ENCODE results near the gene NPY4R.
"Not testable (repeated sequence)": the region's sequence is repeated elsewhere in the genome, so short reads cannot be mapped to it uniquely, and the experiment has no call there.

The NPY4R gene

GRCh38 chr10:46451365-46451764 lies 14.4 kb downstream of the NPY4R start:
- DNase-seq = not testable (repeated sequence)

GRCh38 chr10:46450829-46451228 lies 14.9 kb downstream of the NPY4R start:
- not testable (repeated sequence) for DNase-seq

- not testable (repeated sequence) for DNase-seq
Observed at GRCh38 chr10:46447439-46447838, 18.3 kb downstream of the NPY4R start.

GRCh38 chr10:46445389-46446122 lies 20.2 kb downstream of the NPY4R start:
- DNase-seq = not testable (repeated sequence)

- not testable (repeated sequence) for DNase-seq
Observed at GRCh38 chr10:46443422-46443821, 22.3 kb downstream of the NPY4R start.

- not testable (repeated sequence) for DNase-seq
Observed at GRCh38 chr10:46442706-46443275, 23.0 kb downstream of the NPY4R start.

GRCh38 chr10:46441837-46442278 lies 23.9 kb downstream of the NPY4R start:
- not testable (repeated sequence) for DNase-seq

- not testable (repeated sequence) for DNase-seq
Observed at GRCh38 chr10:46440942-46441341, 24.8 kb downstream of the NPY4R start.

- not testable (repeated sequence) for DNase-seq
Observed at GRCh38 chr10:46423550-46423949, 42.2 kb downstream of the NPY4R start.

- DNase-seq = not testable (repeated sequence)
Observed at GRCh38 chr10:46419570-46420379, 46.0 kb downstream of the NPY4R start.

- DNase-seq = not testable (repeated sequence)
Observed at GRCh38 chr10:46418283-46418682, 47.5 kb downstream of the NPY4R start.

GRCh38 chr10:46415291-46415690 lies 50.5 kb downstream of the NPY4R start:
- not testable (repeated sequence) for DNase-seq

- DNase-seq = not testable (repeated sequence)
Observed at GRCh38 chr10:46412665-46413064, 53.1 kb downstream of the NPY4R start.

GRCh38 chr10:46411123-46411522 lies 54.6 kb downstream of the NPY4R start:
- DNase-seq = not testable (repeated sequence)

Measured in suppressor macrophage treated with lipopolysaccharide for 1 hour (primary cell).